Fibroblast of mammary gland (primary cell): ENCODE results near the gene PRKAG2.

Experiments used
- DNase-seq: peaks from one replicate; pipeline ENCODE4 v3.0.0-alpha.2; 2010; ENCODE audit warnings: low read depth
- H3K4me3 ChIP-seq: 2 replicates; pipeline ENCODE4 v1.5.1; 2011; ENCODE audit warnings: low read depth, mild to moderate bottlenecking, low read length, moderate library complexity; ENCODE audit not compliant: control insufficient read depth
- TF ChIP-seq, protein P1 (sequence below): conservative IDR thresholded peaks from 2 replicates; pipeline ENCODE4 v1.5.1; 2011; ENCODE audit warnings: low read depth, low read length, inconsistent platforms; ENCODE audit not compliant: control insufficient read depth, insufficient read depth

Gene PRKAG2

DNA sequence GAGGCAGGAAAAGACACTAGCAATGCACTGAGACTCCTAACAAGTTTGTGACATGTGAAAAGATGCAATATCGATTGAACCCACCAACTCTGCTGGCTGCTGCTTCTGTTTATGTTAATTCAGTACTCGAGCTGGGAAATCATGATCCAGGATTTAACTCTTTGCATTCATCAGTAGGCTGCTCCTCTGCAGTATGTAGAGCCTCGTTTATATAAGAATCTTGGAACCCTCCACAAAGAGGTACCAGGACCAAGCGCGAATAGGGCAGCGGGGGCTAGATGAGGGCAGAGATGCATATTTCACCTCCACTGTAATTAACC is 7.8 kb downstream of the PRKAG2 start:
- no peak for DNase-seq
- TF ChIP-seq, protein P1, sequence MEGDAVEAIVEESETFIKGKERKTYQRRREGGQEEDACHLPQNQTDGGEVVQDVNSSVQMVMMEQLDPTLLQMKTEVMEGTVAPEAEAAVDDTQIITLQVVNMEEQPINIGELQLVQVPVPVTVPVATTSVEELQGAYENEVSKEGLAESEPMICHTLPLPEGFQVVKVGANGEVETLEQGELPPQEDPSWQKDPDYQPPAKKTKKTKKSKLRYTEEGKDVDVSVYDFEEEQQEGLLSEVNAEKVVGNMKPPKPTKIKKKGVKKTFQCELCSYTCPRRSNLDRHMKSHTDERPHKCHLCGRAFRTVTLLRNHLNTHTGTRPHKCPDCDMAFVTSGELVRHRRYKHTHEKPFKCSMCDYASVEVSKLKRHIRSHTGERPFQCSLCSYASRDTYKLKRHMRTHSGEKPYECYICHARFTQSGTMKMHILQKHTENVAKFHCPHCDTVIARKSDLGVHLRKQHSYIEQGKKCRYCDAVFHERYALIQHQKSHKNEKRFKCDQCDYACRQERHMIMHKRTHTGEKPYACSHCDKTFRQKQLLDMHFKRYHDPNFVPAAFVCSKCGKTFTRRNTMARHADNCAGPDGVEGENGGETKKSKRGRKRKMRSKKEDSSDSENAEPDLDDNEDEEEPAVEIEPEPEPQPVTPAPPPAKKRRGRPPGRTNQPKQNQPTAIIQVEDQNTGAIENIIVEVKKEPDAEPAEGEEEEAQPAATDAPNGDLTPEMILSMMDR = no peak
- no peak overlapping the region for H3K4me3 ChIP-seq

DNA sequence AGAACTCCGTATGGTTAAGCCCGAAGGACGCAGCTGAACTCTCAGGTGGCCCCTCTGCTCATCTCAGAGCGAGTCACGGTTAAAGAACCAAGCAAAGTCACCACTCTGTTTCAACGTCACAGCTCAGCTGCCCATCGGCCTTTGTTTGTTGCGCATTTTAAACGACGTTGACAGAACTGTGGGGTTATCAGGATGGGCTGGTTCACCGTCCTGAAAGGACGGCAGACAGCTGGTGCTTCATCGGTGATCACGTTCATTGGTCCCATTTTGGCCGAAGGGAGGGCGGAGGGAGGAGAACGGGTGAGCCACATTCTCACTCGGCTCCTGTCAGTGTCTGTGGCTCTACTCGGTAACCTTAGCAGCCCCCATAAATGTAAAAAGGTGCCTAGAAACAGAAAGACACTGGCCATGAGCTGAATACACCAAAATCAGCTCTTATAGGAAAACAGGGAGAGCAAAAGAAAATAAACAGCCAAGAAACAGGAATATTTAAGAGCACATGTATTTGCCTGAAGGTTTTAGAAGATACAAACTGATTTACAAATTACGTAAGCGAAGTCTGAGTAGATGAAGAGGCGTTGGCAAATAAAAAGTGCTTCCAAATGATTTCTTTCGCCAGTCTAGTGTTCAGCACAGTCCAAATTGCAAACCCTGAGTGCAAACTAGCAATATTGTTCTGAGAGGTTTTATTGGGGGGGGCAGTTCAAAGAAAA is 8.4 kb downstream of the PRKAG2 start:
- H3K4me3 ChIP-seq = no peak overlapping the region

DNA sequence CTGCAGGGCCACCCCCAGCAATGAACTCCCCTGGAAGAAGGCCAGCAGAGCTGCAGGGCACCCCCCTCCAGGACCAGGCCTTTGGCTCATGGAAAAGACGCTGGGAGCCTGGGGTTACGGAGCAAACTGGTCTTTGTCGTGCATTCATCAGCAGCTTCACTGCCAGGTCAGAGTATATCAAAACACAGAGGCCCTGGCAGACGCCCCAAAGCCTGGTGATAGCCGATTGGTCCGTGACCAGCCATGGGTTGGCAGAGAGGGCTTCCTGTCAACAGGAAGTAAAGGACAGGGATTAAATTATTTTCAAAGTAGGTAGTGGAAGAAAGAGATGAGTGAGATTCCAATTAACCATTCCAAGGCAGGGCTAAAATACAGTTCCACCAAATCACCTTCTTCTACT is 9.0 kb downstream of the PRKAG2 start:
- H3K4me3 ChIP-seq = no peak overlapping the region
- TF ChIP-seq, protein P1 = no peak
- no peak for DNase-seq

More for the DNA sequence above, 8.4 kb downstream of the PRKAG2 start:
- TF ChIP-seq, protein P1 = no peak
- DNase-seq = peak; percentile 9

DNA sequence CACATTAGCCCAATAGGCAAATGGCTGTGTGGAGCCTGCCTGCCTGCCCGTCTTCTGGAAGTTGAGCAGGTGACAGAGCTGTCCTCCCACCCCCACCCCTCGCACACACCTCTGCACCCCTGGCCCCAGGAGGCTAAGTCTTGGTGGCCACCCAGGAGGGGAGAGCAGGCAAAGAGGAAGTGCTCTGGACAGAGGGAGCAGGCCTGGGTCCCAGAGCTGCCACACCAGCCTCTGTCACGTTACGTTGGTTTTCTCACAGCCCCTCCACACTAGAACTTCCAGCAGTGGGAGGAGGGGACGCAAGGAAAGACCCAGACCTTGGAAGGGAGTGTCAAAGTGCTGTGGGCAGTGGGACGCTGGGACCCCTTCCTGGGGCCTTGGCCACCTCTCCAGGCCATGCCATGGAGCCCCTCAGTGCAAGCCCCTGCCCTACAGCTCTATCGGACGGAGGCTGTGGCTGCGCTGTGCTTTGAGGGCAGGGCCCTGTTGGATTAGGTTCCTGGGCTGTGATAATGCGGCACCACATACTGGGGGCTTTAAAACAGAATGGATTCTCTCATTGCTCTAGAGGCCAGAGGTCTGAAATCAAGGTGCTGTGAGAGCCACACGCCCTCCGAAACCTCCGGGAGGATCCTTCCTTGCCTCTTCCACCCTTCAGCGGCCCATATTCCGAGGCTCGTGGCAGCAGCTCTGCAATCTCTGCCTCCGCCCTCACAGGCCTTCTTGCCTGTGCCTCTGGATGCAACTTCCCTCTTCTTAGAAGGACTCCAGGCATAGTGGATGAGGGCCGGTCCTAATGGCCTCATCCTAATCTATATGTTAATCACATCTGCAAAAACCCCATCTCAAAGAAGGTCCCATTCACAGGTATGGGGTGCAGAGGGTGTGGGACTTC is 9.9 kb downstream of the PRKAG2 start:
- TF ChIP-seq, protein P1 = no peak
- no peak overlapping the region for H3K4me3 ChIP-seq
- DNase-seq = no peak

DNA sequence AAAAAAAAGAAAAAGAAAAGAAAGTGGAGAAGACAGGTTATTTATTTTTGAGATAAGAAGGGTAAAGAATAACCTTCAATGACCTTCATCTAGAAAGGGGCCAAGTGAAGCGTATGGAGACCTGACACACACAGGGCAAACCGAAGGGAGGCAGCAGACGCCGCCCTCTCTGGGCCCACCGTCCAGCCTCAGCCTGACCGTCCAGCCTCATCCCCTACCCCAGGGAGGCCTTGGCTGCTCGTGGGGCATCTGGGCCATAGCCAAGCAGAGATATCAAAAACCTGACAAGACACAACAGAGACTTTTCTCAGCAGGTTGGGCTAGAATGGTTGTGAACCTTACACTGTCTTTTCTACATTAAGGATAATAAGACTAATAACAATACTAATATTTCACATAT is 10.9 kb downstream of the PRKAG2 start:
- TF ChIP-seq, protein P1 = no peak
- no peak overlapping the region for H3K4me3 ChIP-seq
- DNase-seq = no peak

DNA sequence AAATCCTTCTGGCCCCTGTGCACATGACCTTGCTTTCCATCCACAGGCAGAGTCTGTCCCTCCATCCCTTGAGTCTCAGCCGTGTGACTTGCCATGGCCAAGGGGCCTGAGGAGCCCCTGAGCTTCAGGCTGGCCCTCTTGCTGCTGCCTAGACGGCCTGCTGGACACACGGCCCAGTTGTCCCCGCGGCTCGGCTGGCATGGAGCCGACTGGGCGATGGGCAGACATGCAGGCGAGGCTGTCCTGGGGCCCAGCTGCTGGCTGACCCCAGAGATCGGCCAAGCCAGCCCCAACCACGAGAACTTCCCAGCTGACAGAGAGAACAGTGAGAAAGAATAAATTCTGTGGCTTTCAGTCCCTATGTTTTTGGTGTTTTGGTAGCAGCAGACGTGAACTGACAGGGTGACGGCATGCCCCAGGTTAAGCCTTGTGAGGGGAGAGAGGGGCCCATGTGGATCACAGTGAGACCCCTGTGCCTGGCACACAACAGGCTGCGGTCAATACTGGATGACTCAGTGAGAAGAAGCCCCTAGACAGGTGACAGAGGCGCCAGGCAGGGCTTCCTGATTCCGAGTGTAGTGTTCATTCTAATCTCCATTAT is 11.7 kb downstream of the PRKAG2 start:
- no peak overlapping the region for H3K4me3 ChIP-seq
- TF ChIP-seq, protein P1 = no peak
- DNase-seq = no peak
